ENCODE results near the gene FAM151A. TPM values are rescaled to one million over a fixed set of nuclear protein-coding genes. Genes with fewer than 3 reads are reported as not detected.

Gene FAM151A
- polyA plus RNA-seq, 1 donor = 0.34 TPM

DNA sequence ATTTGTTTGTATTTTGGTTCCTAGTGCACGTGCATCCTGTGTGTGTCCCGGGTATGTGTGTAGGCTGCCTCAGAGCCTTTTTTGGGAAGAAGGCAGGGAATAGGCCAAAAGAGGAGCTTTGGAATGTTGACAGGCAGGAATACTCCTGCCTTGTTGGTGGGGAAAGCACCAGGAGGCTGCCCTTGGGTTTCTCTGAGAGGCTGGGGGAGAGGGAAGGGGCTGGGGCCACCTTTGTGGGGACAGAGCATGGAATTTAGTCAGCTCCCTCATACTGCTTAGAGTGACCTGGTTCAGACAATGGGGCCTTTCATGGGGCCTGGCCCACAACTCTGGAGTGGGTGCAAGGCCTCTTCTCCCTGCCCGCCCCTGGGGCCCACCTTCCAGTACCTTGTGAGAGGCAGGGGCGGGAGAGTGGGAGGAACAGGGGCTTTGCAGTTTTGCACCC, 44.0 kb downstream of the FAM151A start:
- DNase-seq (ENCODE audit: low read depth) = no peak

DNA sequence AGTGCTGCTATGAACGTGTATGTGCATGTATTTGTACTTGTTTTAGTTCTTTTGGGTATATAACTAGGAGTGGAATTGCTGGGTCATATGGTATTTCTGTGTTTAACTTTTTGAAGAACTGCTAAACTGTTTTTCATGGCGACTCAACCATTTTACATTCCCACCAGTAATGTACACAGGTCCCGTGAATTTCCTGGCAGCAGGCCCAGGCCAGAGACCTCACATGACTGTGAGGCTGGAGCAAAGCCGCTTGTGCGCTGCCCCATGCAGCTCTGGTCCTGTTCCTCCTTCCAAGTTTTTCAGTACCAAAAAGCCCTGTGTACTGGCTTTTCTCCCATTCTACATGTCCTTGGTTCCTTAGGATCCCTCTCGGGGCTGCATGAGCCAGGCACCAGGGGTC, 45.7 kb downstream of the FAM151A start:
- DNase-seq (ENCODE audit: low read depth) = no peak

DNA sequence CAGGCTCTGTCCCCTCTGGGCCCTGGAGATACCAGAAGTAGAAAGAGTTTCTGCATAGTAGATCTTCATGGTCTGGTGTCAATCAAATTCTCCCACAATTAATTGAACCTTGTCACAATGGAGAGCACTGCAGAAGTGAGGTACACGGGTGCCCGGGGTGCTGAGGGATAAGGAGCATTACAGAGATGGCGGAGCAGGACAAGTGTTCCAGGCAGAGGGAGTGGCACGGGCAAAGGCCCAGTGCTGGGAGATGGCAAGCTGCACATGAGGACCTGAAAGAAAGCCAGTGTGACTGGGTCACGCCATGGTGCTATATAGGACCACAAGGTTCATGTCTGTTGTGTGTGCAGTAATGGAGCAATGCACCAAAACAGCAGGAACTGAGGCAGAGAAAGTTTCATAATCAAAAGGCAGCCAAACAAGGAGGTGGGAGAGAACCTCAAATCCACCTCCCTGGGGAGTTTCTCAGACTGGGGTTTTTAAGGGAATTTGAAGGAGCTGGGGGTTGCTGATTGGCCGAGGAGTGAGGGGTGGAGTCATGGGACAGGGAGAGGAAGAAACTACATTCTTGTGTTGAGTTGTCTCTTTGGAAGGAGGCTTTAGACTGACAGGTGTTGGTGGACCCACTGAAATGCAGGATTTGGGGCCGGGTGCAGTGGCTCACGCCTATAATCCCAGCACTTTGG, 47.6 kb downstream of the FAM151A start:
- no peak for DNase-seq (ENCODE audit: low read depth)

DNA sequence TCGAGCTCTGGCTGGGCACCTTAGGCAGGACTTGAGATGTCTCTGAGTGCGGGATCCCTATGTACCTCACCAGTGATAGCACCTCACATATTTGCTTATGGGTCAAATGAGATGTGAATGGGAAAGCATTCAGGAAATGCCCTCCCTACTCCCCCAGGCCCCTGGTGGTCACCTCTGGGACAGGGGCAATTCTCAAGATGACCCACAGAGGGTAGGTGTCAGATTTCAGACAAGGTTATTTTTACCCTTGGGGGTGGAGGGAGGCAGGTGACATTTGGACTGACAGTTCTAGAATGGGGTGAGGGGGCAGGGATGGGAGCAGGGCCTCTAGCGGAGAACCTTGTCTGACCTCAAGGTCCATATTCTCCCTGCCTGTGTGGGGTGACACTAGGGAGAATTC, 48.2 kb downstream of the FAM151A start:
- no peak for DNase-seq (ENCODE audit: low read depth)

DNA sequence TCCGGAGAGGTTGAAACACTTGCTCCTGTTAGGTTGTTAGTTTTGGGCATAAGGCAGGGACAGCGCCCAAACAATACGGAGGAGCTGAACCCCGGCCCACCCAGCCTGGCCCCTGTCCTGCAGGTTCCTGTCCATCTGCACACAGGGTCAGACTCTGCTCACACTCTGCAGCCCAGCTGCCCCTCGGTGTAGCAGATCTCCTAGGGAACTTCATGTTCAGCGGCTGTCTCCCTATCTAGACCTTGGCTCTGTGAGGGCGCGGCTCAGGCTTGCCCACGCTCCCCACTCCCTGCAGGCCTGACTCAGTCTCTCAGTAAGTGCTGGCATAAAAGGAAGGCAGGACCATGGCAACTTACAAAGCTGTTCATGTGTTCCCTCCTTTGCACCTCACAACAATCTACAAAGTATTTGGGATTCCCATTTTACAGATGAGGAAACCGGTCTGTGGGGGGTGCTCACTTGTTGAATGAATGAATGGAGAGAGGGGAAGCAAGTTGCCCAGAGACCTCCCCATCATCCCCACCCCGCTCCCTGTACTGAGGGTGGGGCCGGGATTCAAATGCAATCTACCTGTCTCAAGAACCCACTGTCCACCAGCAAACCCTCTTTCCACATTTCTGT, 49.1 kb downstream of the FAM151A start:
- no peak for DNase-seq (ENCODE audit: low read depth)

GRCh38 chr1:54572542-54572850, 50.8 kb downstream of the FAM151A start:
- DNase-seq (ENCODE audit: low read depth) = no peak

- DNase-seq (ENCODE audit: low read depth) = no peak
Measured at GRCh38 chr1:54571803-54572541, 51.4 kb downstream of the FAM151A start.

DNA sequence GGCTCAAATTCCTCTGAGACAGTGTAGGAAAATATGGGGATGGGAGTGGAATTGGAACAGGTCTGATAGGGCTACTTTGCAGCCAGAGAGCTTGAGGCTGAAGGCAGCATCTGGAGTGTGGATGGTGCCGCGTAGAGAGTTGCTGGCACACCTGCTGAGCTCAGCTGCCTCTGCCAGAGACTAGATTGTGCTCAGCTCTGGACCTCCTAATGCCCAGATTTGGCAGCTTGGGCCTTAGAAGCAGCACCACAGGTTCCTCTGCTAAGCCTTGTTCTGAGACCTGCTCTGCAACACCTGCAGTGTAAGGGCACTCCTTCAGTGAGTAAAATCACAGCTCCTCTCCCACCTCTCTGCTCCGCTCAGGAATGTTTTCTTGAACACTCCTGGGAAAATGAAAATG, 52.0 kb downstream of the FAM151A start:
- no peak for DNase-seq (ENCODE audit: low read depth)

- DNase-seq (ENCODE audit: low read depth) = no peak
Measured at GRCh38 chr1:54570161-54570560, 53.2 kb downstream of the FAM151A start.

- no peak for DNase-seq (ENCODE audit: low read depth)
Measured at GRCh38 chr1:54569339-54569738, 54.0 kb downstream of the FAM151A start.

GRCh38 chr1:54567961-54568360, 55.4 kb downstream of the FAM151A start:
- DNase-seq (ENCODE audit: low read depth) = no peak

GRCh38 chr1:54566438-54567141, 56.7 kb downstream of the FAM151A start:
- DNase-seq (ENCODE audit: low read depth) = no peak

DNA sequence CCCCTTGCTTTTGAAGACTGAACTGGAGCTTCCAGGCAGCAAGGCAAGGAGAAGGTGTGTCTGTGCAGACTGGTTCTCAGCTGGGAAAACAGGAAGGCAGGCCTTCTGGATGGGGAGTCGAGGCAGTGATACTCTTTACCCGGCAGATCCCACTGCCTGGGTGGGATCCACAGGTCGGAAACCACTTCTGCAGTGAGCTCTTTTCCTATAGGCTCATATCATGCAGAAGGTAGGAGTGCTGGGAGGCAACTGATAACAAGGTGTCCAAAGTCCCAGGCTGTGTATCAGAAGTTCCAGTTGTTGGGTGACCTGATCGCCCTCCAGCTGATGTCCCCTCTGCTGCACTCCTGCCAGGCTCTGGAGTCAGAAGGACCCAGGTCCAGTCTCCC, 58.2 kb downstream of the FAM151A start:
- DNase-seq (ENCODE audit: low read depth) = no peak

DNA sequence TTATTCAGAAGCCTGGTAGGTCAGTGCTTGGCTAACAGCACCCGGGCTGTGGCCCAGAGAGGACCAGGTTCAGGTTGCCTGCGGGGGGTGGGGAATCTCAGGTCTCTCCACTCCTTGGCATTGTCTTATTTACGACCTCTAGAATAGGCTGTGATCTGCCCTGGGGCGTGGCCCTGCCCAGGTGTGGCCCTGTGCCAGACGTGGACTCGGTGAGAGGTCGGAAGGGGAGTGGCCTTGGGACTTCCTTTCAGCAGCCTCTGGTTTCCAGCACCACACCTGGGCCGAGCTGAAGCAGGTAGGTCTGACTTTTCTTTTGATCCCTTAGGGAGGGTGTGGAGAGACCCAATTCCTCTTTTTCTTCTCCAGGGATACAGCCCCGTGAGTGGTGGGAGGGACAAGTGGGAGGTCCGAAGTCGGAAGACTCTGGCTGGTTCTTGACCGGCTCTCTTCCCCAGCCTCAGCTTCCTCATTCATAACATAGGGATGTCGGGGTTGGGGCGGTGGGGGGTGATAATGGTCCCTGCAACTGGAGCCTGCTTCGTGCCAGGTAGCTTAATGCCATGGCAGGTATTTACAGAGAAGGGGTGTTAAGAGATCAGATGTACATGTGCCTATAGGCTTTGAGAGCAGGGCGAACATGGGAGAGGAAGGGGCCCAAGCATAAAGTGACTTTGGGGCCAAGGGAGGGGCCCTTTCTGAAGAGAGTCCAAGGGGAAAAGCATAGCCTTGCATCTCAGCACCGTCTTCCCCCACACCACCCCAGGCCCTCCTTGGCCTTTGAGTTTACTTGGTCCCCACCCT, 58.8 kb downstream of the FAM151A start:
- no peak for DNase-seq (ENCODE audit: low read depth)

- no peak for DNase-seq (ENCODE audit: low read depth)
Measured at GRCh38 chr1:54559771-54560231, 63.5 kb downstream of the FAM151A start.

Other genes starting within 250 kb of the FAM151A start
- 52.0 TPM for gene SSBP3, start 217.1 kb downstream of the FAM151A start, polyA plus RNA-seq (ENCODE audit: insufficient read length)
- gene ACOT11, start 75.3 kb downstream of the FAM151A start, polyA plus RNA-seq (ENCODE audit: insufficient read length) = 5.1 TPM
- 6.0 TPM for gene MROH7, start 18.3 kb upstream of the FAM151A start, polyA plus RNA-seq (ENCODE audit: insufficient read length)
- 27.6 TPM for gene TTC4, start 92.3 kb upstream of the FAM151A start, polyA plus RNA-seq (ENCODE audit: insufficient read length)
- gene PARS2, start 141.0 kb upstream of the FAM151A start, polyA plus RNA-seq (ENCODE audit: insufficient read length) = 3.8 TPM
- 0.05 TPM for gene TTC22, start 177.8 kb upstream of the FAM151A start, polyA plus RNA-seq (ENCODE audit: insufficient read length)